IMR-90 (cell line): Measurements from ENCODE around the gene RYR2.

Experiments
- CEBPB ChIP-seq: IDR thresholded peaks from 2 replicates; pipeline ENCODE4 v1.6.1; 2012; ENCODE audit warnings: low read depth, low read length, improper control_type of control experiment
- POLR2A ChIP-seq: IDR thresholded peaks from 2 replicates; pipeline ENCODE4 v1.6.1; 2012; ENCODE audit warnings: mild to moderate bottlenecking, low read depth, low read length
- TF ChIP-seq, protein P1 (sequence below): conservative IDR thresholded peaks from 2 replicates; pipeline ENCODE4 v1.5.1; 2012; ENCODE audit warnings: mild to moderate bottlenecking, low read depth, low read length, improper control_type of control experiment

DNA sequence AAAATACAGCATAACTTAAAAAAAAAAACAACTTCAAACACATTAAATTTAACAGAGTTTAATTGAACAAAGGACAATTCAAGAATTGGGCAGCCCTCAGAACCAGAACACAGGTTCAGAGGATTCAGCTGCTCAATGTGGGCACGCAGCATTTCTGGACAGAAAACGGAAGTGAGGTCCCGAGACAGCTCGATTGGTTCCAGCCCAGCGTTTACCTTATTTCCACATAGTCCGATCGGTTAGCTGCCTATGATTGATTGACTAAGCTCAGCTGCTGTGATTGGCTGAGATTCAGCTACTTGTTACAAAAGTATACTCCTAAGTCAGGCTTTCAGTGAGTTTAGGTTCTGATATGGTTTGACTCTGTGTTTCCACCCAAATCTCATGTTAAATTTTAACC, 815.5 kb downstream of the RYR2 start:
- TF ChIP-seq, protein P1, sequence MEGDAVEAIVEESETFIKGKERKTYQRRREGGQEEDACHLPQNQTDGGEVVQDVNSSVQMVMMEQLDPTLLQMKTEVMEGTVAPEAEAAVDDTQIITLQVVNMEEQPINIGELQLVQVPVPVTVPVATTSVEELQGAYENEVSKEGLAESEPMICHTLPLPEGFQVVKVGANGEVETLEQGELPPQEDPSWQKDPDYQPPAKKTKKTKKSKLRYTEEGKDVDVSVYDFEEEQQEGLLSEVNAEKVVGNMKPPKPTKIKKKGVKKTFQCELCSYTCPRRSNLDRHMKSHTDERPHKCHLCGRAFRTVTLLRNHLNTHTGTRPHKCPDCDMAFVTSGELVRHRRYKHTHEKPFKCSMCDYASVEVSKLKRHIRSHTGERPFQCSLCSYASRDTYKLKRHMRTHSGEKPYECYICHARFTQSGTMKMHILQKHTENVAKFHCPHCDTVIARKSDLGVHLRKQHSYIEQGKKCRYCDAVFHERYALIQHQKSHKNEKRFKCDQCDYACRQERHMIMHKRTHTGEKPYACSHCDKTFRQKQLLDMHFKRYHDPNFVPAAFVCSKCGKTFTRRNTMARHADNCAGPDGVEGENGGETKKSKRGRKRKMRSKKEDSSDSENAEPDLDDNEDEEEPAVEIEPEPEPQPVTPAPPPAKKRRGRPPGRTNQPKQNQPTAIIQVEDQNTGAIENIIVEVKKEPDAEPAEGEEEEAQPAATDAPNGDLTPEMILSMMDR = no peak
- no peak for TF ChIP-seq CEBPB
- no peak for TF ChIP-seq POLR2A
